HG02763 (cell line): ENCODE data around the gene BSDC1.
"Not testable (repeated sequence)": the region's sequence is repeated elsewhere in the genome, so short reads cannot be mapped to it uniquely, and the experiment has no call there.

Experiments used
- ATAC-seq: cut with Tn5 transposase; IDR thresholded peaks from one replicate; pipeline ENCODE4 v1.9.1; 2021; ENCODE audit warnings: mild to moderate bottlenecking, moderate library complexity; ENCODE audit not compliant: unreplicated experiment

The BSDC1 gene

GRCh38 chr1:32361308-32361673, 33.0 kb downstream of the BSDC1 start:
- ATAC-seq, result no peak

DNA sequence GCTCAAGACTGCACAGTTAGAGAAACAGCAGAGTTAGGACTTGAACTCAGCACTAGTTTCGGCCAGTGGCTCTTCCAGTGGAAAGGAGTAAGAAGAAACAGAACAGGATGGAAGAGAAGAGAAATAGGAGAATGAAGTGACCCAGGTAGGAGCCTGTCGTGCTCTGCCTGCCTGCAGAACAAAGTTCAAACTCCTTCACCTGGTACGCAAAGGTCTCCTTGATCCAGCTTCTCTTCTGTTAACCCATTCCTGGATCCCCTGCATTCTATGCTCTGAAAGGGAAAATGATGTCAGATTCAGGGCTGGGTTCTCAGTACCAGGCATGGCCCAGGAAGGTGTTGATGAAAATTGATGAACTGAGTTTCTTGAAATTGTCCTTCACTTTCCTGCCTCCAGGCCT, 35.8 kb downstream of the BSDC1 start:
- no peak for ATAC-seq

GRCh38 chr1:32357614-32358013, 36.6 kb downstream of the BSDC1 start:
- no peak for ATAC-seq

GRCh38 chr1:32356478-32356877, 37.8 kb downstream of the BSDC1 start:
- no peak for ATAC-seq

- not testable (repeated sequence) for ATAC-seq
Observed at GRCh38 chr1:32355778-32356177, 38.5 kb downstream of the BSDC1 start.

DNA sequence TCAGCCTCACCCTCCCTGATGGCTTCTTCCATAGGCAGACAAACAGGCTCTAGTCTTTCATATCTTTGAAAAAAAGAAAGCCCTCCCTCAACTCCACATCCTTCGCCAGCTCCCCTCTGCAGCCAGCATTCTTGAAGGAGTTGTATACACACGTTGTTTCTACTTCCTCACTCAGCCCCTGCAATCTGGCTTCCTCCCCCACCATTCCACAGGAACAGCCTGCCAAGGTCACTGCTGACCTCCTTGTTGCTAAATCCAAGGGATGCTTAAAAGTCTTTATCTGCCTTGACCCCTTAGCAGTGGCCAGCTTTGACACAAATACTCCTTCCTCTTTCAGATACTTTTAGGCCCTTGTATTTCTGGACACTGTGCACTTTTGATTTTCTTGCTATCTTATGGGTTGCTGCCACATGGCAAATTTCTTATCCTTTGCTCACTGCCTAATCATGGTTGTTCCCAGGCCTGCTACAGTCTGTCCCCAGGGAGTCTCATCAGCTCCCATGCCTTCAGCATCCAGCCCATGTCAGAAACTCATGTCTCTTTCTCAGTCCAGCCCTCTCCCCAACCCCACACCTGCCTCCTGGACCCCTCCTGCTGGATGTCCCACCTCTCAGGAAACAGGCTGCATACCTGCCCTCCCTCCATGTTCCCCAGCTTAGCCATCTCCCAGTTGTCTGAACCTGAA, 40.2 kb downstream of the BSDC1 start:
- no peak for ATAC-seq

GRCh38 chr1:32353431-32353830, 40.8 kb downstream of the BSDC1 start:
- ATAC-seq, result no peak

DNA sequence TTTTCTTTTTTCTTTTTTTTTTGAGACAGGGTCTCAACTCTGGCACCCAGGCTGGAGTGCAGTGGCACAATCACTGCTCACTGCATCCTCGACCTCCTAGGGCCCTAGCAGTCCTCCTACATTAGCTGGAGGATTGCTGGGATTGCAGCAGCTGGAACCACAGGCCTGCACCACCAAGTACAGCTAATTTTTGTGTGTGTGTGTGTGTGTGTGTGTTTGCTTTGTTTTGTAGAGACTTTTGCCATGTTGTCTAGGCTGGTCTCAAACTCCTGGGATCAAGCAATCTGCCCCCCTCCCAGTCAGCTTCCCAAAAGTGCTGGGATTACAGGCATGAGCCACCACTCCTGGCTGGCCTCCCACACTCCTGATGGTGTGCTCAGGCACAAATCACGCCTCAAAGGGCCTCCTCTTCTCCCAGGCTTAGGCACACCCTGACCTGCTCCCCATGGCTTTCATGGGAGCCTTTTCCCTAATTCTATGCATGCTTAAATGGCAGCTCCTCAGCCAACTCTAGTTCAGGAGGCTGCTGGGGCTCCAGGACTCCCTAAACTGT, 41.3 kb downstream of the BSDC1 start:
- no peak for ATAC-seq

DNA sequence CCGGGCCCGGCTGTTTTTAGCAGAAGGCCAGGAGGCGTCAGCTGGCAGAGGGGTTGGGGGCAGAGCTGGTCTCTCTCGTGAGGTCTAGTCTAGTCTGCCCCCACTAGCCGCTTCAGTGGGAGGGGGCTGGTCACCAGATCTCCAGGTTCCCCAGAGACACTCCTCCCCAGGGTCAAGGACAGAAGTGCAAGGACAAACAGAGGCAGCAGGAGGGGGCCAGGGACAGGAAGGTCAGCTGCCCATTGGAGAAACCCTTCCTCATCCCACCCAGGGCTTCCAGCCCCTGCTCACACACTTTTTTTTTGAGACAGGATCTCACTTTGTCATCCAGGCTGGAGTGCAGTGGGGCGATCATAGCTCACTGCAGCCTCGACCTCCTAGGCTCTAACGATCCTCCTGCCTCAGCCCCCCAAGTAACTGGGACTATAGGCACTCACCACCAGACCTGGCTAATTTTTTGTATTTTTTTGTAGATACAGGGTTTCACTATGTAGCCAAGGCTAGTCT, 41.9 kb downstream of the BSDC1 start:
- no peak for ATAC-seq

GRCh38 chr1:32351399-32352238, 42.6 kb downstream of the BSDC1 start:
- ATAC-seq, result peak; percentile 83

DNA sequence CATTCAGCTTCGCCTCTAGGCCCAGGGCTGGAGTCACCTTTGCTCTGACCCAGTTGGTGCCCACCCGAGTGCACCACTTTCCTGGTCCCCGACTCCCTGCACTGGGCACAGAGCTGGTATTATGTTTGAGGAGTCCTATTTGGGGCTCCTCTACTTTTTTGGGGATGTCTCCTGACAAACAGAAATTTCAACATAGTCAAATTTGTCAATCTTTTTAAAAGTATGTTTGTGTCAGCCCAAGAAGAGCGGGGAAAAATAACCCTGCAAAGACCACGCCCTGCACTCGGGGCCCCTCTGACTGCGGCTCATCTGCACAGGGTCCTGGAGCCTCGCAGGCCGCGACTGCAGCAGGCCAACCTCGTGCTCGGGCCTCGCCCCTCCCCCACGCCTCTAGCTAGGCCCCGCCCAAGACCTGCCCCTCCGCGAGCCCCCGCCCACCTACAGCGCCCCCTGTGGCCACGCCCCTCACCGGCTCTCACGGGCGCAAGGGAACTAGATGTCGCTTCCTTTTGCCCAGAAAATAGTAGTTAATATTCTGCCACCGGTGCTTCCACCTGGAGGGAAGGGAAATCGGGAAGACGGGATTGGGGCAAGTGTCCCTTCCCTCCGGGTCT, 43.3 kb downstream of the BSDC1 start:
- ATAC-seq, result peak; percentile 46

GRCh38 chr1:32349211-32349708, 45.0 kb downstream of the BSDC1 start:
- no peak for ATAC-seq

- ATAC-seq, result no peak
Observed at GRCh38 chr1:32346532-32347157, 47.6 kb downstream of the BSDC1 start.

DNA sequence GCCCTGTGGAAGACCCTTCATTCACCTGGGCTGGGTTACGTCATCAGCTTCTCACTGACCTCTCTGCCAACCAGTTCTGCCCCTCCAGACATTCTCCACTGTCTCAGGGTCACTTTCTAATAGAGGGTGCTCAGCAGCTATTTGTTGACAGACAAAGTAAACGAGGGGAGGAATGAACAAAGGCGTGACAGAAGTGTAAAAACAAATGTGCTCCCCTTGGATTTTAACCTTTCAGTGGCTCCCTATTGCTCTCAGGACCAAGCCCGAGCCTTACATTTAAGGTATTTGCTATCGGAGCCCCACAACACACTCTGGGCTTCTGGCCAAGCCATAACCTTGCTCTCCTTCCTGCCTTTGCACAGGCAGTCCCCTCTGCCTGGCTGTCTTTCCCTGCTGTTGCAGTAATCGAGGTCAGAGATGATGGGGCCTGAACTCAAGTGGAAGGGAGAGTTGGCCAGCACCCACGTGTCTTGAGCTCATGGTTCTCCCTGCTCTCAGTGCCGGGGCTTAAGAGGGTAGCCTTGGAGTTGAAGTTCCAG, 48.9 kb downstream of the BSDC1 start:
- ATAC-seq, result no peak

DNA sequence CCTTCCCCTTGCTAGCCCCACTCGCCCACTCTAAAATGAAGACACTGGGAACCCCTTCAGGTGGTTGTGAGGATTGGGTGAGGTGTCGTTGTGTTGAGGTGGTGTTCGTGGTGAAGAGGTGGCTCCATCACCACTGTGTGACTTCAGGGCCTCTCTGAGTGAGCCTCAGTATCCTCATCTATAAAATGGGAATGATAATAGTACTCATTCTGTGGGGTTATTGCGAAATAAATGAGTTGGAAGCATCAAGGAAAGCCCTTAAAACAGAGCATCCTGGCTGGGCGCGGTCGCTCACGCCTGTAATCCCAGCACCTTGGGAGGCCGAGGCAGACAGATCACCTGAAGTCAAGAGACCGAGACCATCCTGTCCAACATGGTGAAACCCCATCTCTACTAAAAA, 51.5 kb downstream of the BSDC1 start:
- ATAC-seq, result no peak

DNA sequence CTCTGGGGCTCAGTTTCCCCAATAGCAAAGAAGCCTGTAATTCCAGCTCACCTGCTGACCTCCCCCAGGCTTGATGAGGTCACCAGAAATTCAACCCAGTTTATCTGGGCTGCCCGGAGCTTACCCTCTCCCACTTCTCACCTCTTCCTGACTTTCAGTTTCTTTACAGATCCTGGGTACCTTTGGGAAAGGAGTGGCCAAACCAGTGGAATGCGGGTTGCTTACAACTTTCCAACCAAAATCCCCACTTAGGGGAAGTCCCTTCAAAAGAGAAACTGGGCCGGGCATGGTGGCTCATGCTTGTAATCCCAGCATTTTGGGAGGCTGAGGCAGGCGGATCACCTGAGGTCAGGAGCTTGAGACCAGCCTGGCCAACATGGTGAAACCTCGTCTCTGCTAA, 52.3 kb downstream of the BSDC1 start:
- ATAC-seq, result no peak

- no peak for ATAC-seq
Observed at GRCh38 chr1:32341186-32341757, 53.0 kb downstream of the BSDC1 start.

- no peak for ATAC-seq
Observed at GRCh38 chr1:32339363-32339978, 54.8 kb downstream of the BSDC1 start.

- ATAC-seq, result no peak
Observed at GRCh38 chr1:32338637-32339145, 55.5 kb downstream of the BSDC1 start.
